ENCODE measurements around the gene ENTPD5. TPM values are rescaled to one million over a fixed set of nuclear protein-coding genes. Genes with fewer than 3 reads are reported as not detected.

Gene ENTPD5
- total RNA-seq, 4 donors from 2014 or later, result 28.9 to 300 (median 148) TPM

DNA sequence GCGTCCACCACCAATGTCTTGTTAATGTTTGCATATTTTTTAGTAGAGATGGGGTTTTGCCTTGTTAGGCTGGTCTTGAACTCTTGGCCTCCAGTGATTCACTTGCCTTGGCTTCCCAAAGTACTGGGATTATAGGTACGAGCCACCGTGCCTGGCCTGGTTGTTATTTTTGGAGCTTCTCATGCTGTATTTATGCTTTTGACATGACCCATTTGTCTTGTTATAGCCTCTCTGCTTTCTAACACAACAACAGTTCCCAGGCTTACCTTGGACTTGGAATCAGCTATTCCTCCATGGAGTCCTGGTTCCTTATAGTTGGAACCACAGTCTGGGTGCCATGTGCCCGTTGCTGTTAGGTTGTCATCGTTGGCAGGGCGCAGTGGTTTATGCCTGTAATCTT is 102.8 kb downstream of the ENTPD5 start:
- Histone ChIP-seq H3K36me3 (peaks cover 0 to 81% (median 0%) of the 10 kb centered on the region in 3 donors), H3K27me3 (no peaks in the 10 kb centered on the region), H3K4me1 (no peaks in the 10 kb centered on the region), H3K4me3 (no peak overlapping the region), H3K27ac (no peak overlapping the region), H3K9me3 (peaks cover 0 to 6% (median 0%) of the 10 kb centered on the region in 4 donors)
- DNase-seq, result no peak
- TF ChIP-seq POLR2A (IDR thresholded peaks at IDR 0.05) (no peak), CTCF (IDR thresholded peaks at IDR 0.05) (no peak)

GRCh38 chr14:73913256-73913655 is 105.8 kb downstream of the ENTPD5 start:
- TF ChIP-seq CTCF (IDR thresholded peaks at IDR 0.05) (no peak), POLR2A (IDR thresholded peaks at IDR 0.05) (no peak)
- peaks cover 0 to 6% (median 0%) of the 10 kb centered on the region in 4 donors for H3K9me3 ChIP-seq
- H3K4me3 ChIP-seq, result no peak overlapping the region
- no peaks in the 10 kb centered on the region for H3K4me1 ChIP-seq
- DNase-seq, result no peak
- H3K36me3 ChIP-seq, result peaks cover 0 to 89% (median 4%) of the 10 kb centered on the region in 3 donors
- no peaks in the 10 kb centered on the region for H3K27me3 ChIP-seq
- no peak overlapping the region for H3K27ac ChIP-seq

DNA sequence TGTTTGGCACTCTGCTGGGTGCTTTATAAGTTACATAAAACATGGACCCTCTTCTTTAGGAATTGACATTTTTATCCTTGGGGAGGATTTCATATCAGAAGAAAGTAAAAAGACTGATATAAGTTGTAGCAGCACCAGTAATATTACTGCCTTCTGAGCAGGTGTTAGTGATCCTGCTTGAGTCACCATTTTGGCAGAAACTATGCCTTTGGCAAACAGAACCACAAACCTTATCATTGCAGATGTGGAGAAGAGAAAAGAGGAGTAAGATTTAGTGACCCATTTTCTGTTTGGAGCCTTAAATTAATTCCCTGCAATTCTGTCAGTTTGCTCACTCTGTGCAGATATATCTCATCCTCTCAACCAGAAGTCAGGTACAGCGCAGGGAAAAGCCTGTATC is 109.4 kb downstream of the ENTPD5 start:
- H3K36me3 ChIP-seq, result peaks cover 0 to 91% (median 4%) of the 10 kb centered on the region in 3 donors
- no peaks in the 10 kb centered on the region for H3K27me3 ChIP-seq
- no peaks in the 10 kb centered on the region for H3K4me1 ChIP-seq

More for the DNA sequence above, 109.4 kb downstream of the ENTPD5 start:
- H3K4me3 ChIP-seq, result no peak overlapping the region
- TF ChIP-seq CTCF (IDR thresholded peaks at IDR 0.05), result no peak
- no peak overlapping the region for H3K27ac ChIP-seq
- DNase-seq, result no peak
- peaks cover 0 to 6% (median 0%) of the 10 kb centered on the region in 4 donors for H3K9me3 ChIP-seq

Small RNA genes within 50 kb of the gene (small RNA-seq; reads per million reads assigned to genes)
- 0 reads per million in 2 donors for gene AC005480.2

Other genes starting within 250 kb of the ENTPD5 start
- 10 to 100 TPM; 11.1 to 19.0 (median 12.9) TPM for gene PTGR2, start 167.5 kb downstream of the ENTPD5 start, total RNA-seq
- 10 to 100 TPM; 44.6 to 71.2 (median 61.0) TPM for gene ZNF410, start 132.4 kb downstream of the ENTPD5 start, total RNA-seq
- 10 to 100 TPM in 1 of 4 donors, 1 to 10 TPM in 3; 1.7 to 12.9 (median 8.3) TPM for gene FAM161B, start 69.2 kb downstream of the ENTPD5 start, total RNA-seq
- gene COQ6, start 69.0 kb downstream of the ENTPD5 start, total RNA-seq, result 10 to 100 TPM; 42.0 to 72.6 (median 55.0) TPM
- gene BBOF1, start 61 bp upstream of the ENTPD5 start, total RNA-seq, result 1 to 10 TPM in 3 of 4 donors, under 1 TPM in 1; 0.53 to 5.3 (median 3.0) TPM
- 10 to 100 TPM in 3 of 4 donors, 1 to 10 TPM in 1; 9.1 to 67.8 (median 50.4) TPM for gene ALDH6A1, start 65.2 kb upstream of the ENTPD5 start, total RNA-seq
- gene LIN52, start 65.7 kb upstream of the ENTPD5 start, total RNA-seq, result 10 to 100 TPM in 3 of 4 donors, 1 to 10 TPM in 1; 9.2 to 24.2 (median 14.8) TPM
- gene VSX2, start 220.2 kb upstream of the ENTPD5 start, total RNA-seq, result not detected